GM19463 (cell line): Measurements from ENCODE around the gene TNS4.
A peak's percentile ranks its signal among the peaks of the same experiment; 100 is the strongest.

Experiments used
- ATAC-seq: cut with Tn5 transposase; IDR thresholded peaks from one replicate; pipeline ENCODE4 v1.9.1; 2021; ENCODE audit warnings: mild to moderate bottlenecking, moderate library complexity; ENCODE audit not compliant: unreplicated experiment

Gene TNS4

DNA sequence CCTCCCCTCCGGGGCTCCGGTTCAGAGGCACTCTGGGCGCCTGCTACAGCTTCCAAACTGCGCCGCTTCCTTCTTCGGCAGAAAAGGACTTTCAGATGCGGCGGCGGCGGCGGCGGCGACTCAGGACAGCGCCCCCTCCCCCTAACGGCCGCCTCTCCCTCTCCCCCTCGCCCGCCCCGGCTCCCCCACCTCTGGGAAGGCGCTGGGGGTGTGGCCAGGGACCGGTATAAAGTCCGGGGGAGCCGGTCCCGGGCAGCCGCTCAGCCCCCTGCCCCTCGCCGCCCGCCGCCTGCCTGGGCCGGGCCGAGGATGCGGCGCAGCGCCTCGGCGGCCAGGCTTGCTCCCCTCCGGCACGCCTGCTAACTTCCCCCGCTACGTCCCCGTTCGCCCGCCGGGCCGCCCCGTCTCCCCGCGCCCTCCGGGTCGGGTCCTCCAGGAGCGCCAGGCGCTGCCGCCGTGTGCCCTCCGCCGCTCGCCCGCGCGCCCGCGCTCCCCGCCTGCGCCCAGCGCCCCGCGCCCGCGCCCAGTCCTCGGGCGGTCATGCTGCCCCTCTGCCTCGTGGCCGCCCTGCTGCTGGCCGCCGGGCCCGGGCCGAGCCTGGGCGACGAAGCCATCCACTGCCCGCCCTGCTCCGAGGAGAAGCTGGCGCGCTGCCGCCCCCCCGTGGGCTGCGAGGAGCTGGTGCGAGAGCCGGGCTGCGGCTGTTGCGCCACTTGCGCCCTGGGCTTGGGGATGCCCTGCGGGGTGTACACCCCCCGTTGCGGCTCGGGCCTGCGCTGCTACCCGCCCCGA lies 58.0 kb downstream of the TNS4 start, which contains the start of gene IGFBP4:
IGFBP4 (plus strand) TSS at position 255 of the 792 bp plus-strand sequence; CDS start at position 541, 286 bp downstream.
- ATAC-seq = peak; percentile 50

GRCh38 chr17:40442392-40443195 lies 58.8 kb downstream of the TNS4 start:
- ATAC-seq = no peak

DNA sequence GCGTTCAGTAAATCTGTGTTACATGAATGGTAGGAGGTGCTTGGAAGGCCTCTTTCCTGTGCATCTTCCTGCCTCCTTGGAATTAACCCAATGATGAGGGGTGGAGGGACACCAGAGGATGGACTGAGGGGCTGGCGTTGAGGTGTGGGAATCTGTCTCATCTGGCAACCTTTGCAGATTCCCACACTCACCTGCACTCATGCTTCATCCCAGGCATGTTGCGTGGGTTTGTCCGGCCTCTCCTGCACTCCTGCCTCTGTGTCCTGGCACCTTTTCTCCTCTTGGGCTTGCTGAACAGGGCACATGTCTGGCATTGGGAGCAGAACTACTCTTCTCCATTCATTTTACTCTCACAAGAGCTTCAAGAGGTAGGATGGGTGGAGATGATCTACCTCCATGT lies 61.3 kb downstream of the TNS4 start:
- ATAC-seq = no peak

GRCh38 chr17:40437095-40437732 lies 64.2 kb downstream of the TNS4 start:
- no peak for ATAC-seq

DNA sequence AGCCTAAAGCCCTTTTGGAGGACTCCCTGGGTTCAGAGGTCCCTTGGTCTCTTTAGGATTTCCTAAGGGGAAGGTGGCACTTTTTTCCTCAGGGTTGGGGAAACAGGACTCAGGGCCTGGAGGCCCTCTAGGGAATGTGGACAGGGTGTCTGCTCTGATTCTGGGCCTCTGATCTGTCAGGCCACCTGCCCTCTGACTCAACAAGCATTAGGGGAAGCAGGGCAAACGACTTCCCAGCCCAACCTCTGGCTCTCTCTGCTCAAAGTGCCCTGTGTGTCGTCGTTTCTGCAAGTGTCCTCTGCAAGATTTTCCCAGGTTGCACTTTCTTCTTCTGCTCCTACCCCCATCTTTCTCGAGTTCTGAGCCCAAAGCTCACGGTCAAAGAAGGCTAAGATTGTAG lies 64.8 kb downstream of the TNS4 start:
- ATAC-seq = no peak

DNA sequence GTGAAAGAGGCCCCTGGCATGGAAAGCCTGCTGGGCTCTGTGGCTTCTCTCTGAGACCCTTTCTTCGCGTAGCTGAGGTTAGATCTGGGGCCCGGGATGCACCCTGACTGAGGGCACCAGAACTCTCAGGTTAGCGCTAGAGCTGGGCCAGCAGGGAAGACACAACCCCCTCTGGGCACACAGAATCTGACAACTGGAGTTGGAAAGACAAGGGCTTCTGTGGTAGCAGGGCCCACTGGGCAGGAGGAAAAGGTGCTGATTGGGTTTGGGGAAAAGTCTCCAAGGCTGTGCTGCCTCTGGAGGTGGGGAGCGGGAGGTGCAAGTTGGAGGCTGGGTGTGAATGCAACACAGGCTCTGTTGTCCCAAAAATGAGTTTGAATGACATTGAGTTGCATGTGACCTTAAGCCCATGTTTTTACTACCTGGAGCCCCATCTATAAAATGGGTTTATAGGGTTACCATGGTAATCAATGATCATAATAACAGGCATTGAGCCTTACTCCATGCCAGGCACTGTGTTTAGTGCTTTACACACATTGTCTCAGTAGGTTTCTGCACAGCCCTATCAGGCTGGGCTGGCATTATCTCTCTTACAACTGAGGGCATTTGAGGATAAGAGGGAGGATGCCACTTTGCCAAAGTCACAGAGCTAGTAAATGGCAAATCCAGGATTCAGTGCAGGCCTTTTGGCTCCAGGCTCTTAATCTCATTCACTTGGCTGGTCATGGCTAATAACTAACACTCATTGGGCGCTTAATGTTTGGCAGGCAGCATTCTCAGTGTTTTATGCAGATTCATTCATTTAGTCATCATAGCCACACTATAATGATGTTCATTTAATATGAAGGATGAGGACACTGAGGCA lies 67.6 kb downstream of the TNS4 start:
- ATAC-seq = no peak

GRCh38 chr17:40432864-40433528 lies 68.4 kb downstream of the TNS4 start:
- ATAC-seq = no peak

DNA sequence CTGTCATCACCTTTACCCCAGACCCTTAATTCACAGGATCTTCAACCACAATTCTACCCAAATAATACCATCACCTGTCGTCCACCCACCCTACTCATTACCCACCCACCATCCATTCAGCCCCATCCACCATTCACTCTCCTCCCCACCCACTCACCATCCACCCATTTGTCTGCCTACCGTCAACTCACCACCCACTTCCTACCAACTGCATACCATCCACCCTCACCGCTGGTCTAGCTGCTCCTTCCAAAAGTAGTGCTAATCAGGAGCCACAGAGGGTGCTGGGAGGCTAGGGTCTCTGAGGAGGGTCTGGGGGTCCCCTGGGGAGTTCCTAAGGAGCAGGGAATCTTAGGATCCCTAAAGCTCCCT lies 70.2 kb downstream of the TNS4 start:
- ATAC-seq = no peak

DNA sequence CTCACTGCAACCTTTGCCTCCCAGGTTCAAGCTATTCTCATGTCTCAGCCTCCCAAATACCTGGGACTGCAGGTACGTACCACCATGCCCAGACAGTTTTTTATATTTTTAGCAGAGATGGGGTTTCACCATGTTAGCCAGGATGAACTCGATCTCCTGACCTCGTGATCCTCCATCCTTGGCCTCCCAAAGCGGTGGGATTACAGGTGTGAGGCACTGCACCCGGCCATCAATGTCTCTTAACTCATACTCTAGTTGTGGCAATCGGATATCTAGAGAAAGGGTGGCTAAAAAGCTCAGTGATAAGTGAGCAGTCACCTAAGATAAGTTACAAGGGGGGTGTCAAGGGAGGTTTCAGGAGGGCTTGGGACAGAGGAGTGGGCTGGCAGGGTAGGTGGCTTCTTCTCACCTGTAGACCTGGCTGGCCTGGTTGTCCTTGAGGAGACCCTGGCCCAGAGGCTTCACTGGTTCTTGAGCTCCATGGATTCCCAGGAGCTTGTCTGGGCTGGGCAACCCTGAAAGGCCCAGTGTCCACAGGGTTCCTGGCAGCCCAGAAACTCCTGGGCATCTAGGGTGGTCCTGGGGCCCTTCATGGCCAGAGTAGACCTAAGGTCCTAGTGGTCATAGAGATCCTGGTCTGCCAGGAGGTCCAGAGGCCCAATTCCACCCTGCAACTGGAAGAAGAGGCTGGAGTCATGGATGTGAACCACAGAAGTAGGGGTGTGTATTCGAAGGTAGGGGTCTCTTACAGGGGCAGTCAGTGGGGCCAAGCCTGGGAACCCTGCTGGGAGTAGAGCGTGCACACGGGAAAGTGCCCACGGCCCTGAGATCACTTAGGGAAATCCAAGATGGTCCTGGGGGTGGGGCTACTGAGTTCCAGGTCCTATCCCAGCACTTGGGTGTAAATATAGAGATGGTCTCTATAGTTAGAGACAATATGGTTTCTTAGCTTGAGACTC lies 70.9 kb downstream of the TNS4 start:
- no peak for ATAC-seq

- no peak for ATAC-seq
These were observed 74.4 kb downstream of the TNS4 start for GRCh38 chr17:40427002-40427491.
